Neural cell (in vitro differentiated cells): ENCODE results near the gene NDUFA12. TPM values are rescaled to one million over a fixed set of nuclear protein-coding genes. Genes with fewer than 3 reads are reported as not detected.

Source experiments
- H2AFZ ChIP-seq: fragments of 200-600, 300-800 bp; sonication (generic), shearing (Covaris generic); 2 replicates; pipeline ENCODE4 v1.6.0; 2014; ENCODE audit warnings: low read depth, mild to moderate bottlenecking, antibody characterized with exemption, low read length, moderate library complexity
- H3F3A ChIP-seq: fragments of 200-600 bp; shearing (Covaris generic); 2 replicates; pipeline ENCODE4 v1.6.1; 2016; ENCODE audit warnings: mild to moderate bottlenecking, moderate library complexity, mixed read lengths, antibody characterized with exemption, low read length; ENCODE audit not compliant: insufficient read depth, poor library complexity, severe bottlenecking
- H3K27ac ChIP-seq: fragments of 200-600, 300-800 bp; sonication (generic), shearing (Covaris generic); 2 replicates; pipeline ENCODE4 v1.5.1; 2014; ENCODE audit warnings: mild to moderate bottlenecking, low read length, moderate library complexity
- H3K27me3 ChIP-seq: fragments of 300-800, 200-600 bp; sonication (generic), shearing (Covaris generic); 2 replicates; pipeline ENCODE4 v1.6.0; 2014; ENCODE audit warnings: mild to moderate bottlenecking, low read depth, low read length, moderate library complexity; ENCODE audit not compliant: insufficient read depth
- H3K36me3 ChIP-seq: fragments of 300-800, 200-600 bp; sonication (generic), shearing (Covaris generic); 2 replicates; pipeline ENCODE4 v1.5.1; 2014; ENCODE audit warnings: mild to moderate bottlenecking, antibody characterized with exemption, low read length, moderate library complexity; ENCODE audit not compliant: insufficient read depth
- H3K4me2 ChIP-seq: fragments of 300-800, 200-600 bp; sonication (generic), shearing (Covaris generic); 2 replicates; pipeline ENCODE4 v1.6.0; 2014; ENCODE audit warnings: mild to moderate bottlenecking, low read length
- H3K4me3 ChIP-seq: fragments of 300-800, 200-600 bp; sonication (generic), shearing (Covaris generic); 2 replicates; pipeline ENCODE4 v1.5.1; 2014; ENCODE audit warnings: mild to moderate bottlenecking, low read length, moderate library complexity
- H3K79me2 ChIP-seq: fragments of 200-600 bp; shearing (Covaris generic); replicated peaks from 2 replicates; pipeline ENCODE4 v1.6.0; 2014; ENCODE audit warnings: mild to moderate bottlenecking, low read length, moderate library complexity; ENCODE audit not compliant: insufficient read depth
- H3K9ac ChIP-seq: fragments of 300-800, 200-600 bp; sonication (generic), shearing (Covaris generic); 2 replicates; pipeline ENCODE4 v1.6.1; 2016; ENCODE audit warnings: mild to moderate bottlenecking, low read length, mixed read lengths
- H3K9me2 ChIP-seq: fragments of 200-600 bp; shearing (Covaris generic); 2 replicates; pipeline ENCODE4 v1.6.1; 2016; ENCODE audit warnings: mild to moderate bottlenecking, low read length, mixed read lengths; ENCODE audit not compliant: insufficient read depth
- H3K9me3 ChIP-seq: fragments of 200-600, 300-800 bp; sonication (generic), shearing (Covaris generic); 2 replicates; pipeline ENCODE4 v1.6.1; 2016; ENCODE audit warnings: mild to moderate bottlenecking, mixed run types, low read length, moderate library complexity, mixed read lengths
- H4K20me1 ChIP-seq: fragments of 200-600 bp; shearing (Covaris generic); 2 replicates; pipeline ENCODE4 v1.6.1; 2016; ENCODE audit warnings: mild to moderate bottlenecking, mixed run types; ENCODE audit not compliant: insufficient read depth
- CTCF ChIP-seq: fragments of 450-650 bp; IDR thresholded peaks from 2 replicates; pipeline ENCODE4 v1.5.1; 2014; ENCODE audit warnings: antibody characterized with exemption, mild to moderate bottlenecking, moderate library complexity; ENCODE audit not compliant: poor library complexity, severe bottlenecking
- EP300 ChIP-seq: fragments of 450-650 bp; conservative IDR thresholded peaks from 2 replicates; pipeline ENCODE4 v1.6.1; 2014; ENCODE audit warnings: antibody characterized with exemption, mild to moderate bottlenecking, moderate library complexity; ENCODE audit not compliant: poor library complexity, severe bottlenecking
- EZH2 ChIP-seq: fragments of 200-600, 300-800 bp; shearing (Covaris generic), sonication (generic); IDR thresholded peaks from 2 replicates; pipeline ENCODE4 v1.6.1; 2014; ENCODE audit warnings: antibody characterized with exemption, low read length, borderline replicate concordance, mild to moderate bottlenecking; ENCODE audit not compliant: insufficient read depth, poor library complexity, severe bottlenecking
- MXI1 ChIP-seq: fragments of 450-650 bp; conservative IDR thresholded peaks from 2 replicates; pipeline ENCODE4 v1.6.1; 2014; ENCODE audit warnings: antibody characterized with exemption, mild to moderate bottlenecking; ENCODE audit not compliant: poor library complexity, severe bottlenecking
- POLR2AphosphoS5 ChIP-seq: IDR thresholded peaks from 2 replicates; pipeline ENCODE4 v1.6.1; 2012
- RAD21 ChIP-seq: fragments of 450-650 bp; conservative IDR thresholded peaks from 2 replicates; pipeline ENCODE4 v1.6.1; 2014; ENCODE audit warnings: antibody characterized with exemption, mild to moderate bottlenecking, moderate library complexity
- REST ChIP-seq: IDR thresholded peaks from 2 replicates; pipeline ENCODE4 v1.6.1; 2012; ENCODE audit warnings: borderline replicate concordance
- SMC3 ChIP-seq: fragments of 450-650 bp; conservative IDR thresholded peaks from 2 replicates; pipeline ENCODE4 v1.6.1; 2014; ENCODE audit warnings: antibody characterized with exemption, mild to moderate bottlenecking, moderate library complexity; ENCODE audit not compliant: poor library complexity
- TAF1 ChIP-seq: IDR thresholded peaks from 2 replicates; pipeline ENCODE4 v1.6.1; 2012; ENCODE audit warnings: low read depth
- polyA plus RNA-seq: library from polyadenylated mRNA; depleted of rRNA; stranded (reverse); fragments of >200 nt; gene quantifications from 2 replicates; pipeline ENCODE4 v1.2.3, GENCODE V29; 2014

The NDUFA12 gene
- polyA plus RNA-seq, 1 donor from 2014 or later, result 357 TPM

- H3K9me3 ChIP-seq, result no peaks in the 10 kb centered on the region
- no peak for TF ChIP-seq RAD21
- TF ChIP-seq MXI1, result no peak
- no peak for TF ChIP-seq SMC3
- TF ChIP-seq TAF1, result no peak
- TF ChIP-seq EP300, result no peak
- TF ChIP-seq EZH2, result no peak
- TF ChIP-seq CTCF, result no peak
- no peak for TF ChIP-seq POLR2AphosphoS5
- H3K9ac ChIP-seq, result no peak overlapping the region
- no peaks in the 10 kb centered on the region for H3K36me3 ChIP-seq
- no peaks in the 10 kb centered on the region for H3F3A ChIP-seq
- H4K20me1 ChIP-seq, result no peaks in the 10 kb centered on the region
- no peak overlapping the region for H3K4me2 ChIP-seq
- H3K27ac ChIP-seq, result no peak overlapping the region
- no peak overlapping the region for H3K4me3 ChIP-seq
- H3K79me2 ChIP-seq, result no peaks in the 10 kb centered on the region
- no peak overlapping the region for H2AFZ ChIP-seq
- H3K9me2 ChIP-seq, result no peaks in the 10 kb centered on the region
- H3K27me3 ChIP-seq, result no peaks in the 10 kb centered on the region
Observed at GRCh38 chr12:94963649-94964048, 39.8 kb downstream of the NDUFA12 start.

GRCh38 chr12:94962670-94963069 lies 40.8 kb downstream of the NDUFA12 start:
- Histone ChIP-seq H3K9ac (peak overlapping the region; percentile 31), H3K9me3 (no peaks in the 10 kb centered on the region), H3K4me2 (peak overlapping the region; percentile 43), H3K79me2 (no peaks in the 10 kb centered on the region), H3K27ac (peak overlapping the region; percentile 51), H3K36me3 (no peaks in the 10 kb centered on the region), H3K9me2 (no peaks in the 10 kb centered on the region), H3K27me3 (no peaks in the 10 kb centered on the region), H2AFZ (no peak overlapping the region), H3K4me3 (no peak overlapping the region), H4K20me1 (no peaks in the 10 kb centered on the region), H3F3A (no peaks in the 10 kb centered on the region)
- TF ChIP-seq EZH2 (no peak), EP300 (peak; percentile 43), RAD21 (no peak), POLR2AphosphoS5 (peak; percentile 18)

GRCh38 chr12:94961911-94962310 lies 41.6 kb downstream of the NDUFA12 start:
- Histone ChIP-seq H3K27me3 (no peaks in the 10 kb centered on the region), H3K9me2 (no peaks in the 10 kb centered on the region), H3F3A (no peaks in the 10 kb centered on the region), H2AFZ (no peak overlapping the region), H4K20me1 (no peaks in the 10 kb centered on the region), H3K79me2 (no peaks in the 10 kb centered on the region), H3K4me3 (peak overlapping the region; percentile 30), H3K36me3 (no peaks in the 10 kb centered on the region), H3K9ac (no peak overlapping the region), H3K27ac (peak overlapping the region; percentile 73), H3K9me3 (no peaks in the 10 kb centered on the region), H3K4me2 (peak overlapping the region; percentile 65)
- TF ChIP-seq POLR2AphosphoS5 (no peak), TAF1 (no peak), EP300 (no peak), REST (no peak), SMC3 (no peak)
